ENCODE results near the gene PCNX1.
"Not testable (repeated sequence)": the region's sequence is repeated elsewhere in the genome, so short reads cannot be mapped to it uniquely, and the experiment has no call there.

PCNX1 gene

DNA sequence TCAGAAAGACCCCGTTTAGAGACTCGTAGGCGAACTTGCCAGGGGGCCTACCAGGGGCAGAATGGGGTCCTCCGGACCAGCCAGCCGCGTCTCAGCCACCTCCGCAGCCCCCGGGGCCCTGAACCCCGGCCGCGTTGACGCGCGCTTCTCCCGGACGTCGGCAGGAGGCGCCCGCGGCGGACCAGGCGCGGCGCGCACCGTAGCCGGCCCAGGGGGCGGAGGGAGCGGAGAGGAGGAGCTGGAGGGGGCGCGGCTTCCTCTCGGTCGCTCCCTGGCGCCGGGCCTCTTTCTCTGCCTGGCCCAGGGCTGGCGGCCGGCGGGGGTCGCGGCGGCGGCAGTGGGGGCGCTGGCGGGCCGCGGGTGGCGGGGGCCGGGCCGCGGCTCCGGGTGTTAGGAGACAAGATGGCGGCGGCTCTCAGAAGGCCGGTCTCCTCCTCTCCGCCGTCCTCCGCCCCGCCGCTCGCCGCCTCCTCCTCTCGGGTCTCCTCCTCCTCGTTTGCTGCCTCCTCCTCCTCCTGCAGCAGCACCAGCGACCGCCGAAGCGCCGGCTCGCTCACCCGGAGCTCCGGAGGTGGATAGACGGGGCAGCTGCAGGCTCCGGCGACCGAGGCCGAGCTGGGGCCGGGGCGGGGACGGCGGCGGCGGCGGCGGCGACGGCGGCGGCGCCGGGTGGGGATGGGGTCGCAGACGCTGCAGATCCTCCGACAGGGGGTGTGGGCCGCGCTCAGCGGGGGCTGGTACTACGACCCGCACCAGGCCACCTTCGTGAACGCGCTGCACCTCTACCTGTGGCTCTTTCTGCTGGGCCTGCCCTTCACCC lies at the start of gene PCNX1:
PCNX1 (plus strand) TSS at position 284 of the 820 bp plus-strand sequence; CDS start at position 676, 392 bp downstream.
- peak; percentile 90 for DNase-seq

DNA sequence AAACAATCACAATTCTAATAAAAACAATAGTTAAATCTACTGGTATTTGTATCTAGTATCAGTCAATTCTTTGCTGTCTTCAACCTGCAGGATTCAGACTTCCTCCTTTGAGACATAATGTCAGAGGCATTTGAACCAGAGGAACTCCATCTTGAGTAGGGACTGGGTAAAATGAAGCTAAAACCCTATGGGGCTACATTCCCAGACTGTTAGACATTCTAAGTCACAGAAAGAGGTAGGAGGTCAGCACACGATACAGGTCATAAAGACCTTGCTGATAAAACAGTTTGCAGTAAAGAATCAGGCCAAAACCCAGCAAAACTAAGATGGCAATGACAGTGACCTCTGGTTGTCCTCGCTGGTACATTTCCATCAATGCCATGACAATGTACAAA lies 49.8 kb upstream of the PCNX1 start:
- no peak for DNase-seq

DNA sequence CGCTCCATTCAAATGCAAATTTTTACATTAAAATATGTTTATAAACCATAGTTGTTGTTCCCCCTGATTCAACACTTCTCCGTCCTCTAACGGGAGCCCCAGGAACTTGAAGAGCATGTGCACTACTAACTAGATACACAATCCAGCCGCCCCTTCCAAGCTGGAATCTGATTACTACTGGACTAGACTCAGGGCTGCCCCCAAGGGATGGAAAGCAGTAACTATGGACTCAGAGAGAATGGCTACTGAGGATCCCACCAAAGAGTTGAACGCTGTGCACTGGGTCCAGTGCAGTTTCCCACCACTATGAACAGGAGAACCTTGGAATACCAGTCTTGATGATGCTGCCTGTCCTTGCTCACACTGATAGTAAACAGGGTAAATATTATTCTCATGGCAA lies 48.6 kb upstream of the PCNX1 start:
- DNase-seq, result no peak

DNA sequence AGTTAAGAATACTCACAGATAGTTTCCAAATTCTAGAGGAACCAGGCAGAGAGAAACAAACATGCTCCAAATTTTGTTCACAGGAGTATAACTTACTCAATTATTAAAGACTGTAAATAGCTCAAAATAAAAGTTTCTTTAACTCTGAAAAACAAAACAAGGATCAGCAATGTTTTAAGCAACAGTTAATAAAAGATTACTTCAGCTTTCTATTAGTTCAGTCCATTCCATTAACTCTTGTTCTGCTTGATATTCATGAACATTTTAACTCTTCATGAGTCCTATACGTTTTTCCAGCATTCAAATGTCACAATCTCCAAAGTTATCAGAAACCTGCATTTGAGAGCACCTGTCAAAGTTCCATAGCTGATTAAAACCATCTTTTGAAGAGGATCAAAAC lies 40.3 kb upstream of the PCNX1 start:
- DNase-seq, result not testable (repeated sequence)

DNA sequence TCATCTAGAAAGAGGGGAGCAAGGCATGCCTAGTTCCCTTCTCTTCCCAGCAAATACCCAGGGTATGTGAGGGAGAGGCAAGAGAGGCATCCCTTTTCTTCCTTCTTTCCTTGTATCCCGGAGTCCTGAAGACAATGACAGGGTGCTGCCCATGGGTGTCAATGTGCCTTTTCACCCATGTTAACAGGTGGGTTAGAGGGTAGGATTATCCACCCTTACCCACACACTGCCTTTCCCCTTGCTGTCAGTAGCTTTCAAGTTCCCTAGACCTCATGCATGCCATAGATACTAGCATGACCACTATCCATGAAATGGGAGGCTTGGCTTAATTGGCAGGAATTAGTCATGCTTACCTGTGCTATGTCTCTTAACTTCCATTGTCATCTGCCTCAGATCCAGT lies 36.3 kb upstream of the PCNX1 start:
- DNase-seq, result no peak

DNA sequence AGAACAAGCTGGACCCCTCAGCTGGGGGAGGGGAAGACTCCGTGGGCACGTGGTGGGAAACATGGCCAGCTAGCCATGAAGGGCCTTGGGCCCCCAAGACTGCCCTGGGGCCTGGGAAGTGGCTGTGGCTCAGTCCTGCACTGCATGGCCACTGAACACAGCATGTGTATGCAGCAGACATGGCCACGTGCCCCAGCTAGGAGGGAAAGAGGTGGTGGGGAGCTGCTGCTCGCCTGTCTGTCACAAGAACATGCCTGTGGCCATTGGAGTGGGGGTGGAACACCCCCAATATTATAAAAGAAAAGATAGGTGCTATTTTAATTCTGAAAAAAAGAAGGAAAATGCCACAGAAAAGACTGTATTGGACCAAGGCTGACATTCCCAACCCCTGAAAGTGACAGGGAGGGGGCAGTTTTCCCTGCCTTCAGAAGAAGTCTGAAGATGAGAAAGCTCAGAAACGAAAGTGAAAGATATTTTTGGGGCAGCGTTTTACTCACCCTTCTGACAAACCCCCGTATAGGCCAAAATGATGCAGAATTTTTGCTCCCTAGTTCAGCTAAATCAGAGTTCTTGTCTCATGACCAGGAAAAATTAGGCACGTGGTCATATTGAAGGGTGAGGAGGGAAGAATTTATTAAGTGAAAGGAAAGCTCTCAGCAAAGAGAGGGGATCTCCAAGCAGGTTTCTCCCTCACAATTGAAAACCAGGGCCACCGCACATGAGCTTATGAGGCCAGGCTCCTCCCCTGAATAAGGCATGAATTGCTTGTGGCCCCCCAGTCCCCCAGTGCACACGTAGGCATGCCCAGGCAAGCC lies 35.2 kb upstream of the PCNX1 start:
- peak; percentile 50 for DNase-seq

DNA sequence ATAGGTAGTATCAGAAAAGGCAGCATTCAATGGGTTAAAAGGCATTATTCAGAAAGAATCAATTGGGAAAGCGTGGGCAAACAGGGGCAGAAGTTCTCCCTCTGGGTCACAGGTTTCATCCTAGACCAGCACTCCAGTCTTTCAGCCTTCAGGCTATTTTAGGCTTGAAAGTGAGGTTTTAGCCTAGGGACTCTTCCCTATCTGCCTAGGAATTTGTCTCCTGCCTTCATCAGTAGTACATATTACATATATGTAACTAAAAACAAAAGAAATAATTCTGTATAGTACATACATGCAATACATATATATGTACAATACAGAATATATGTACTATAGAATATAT lies 34.6 kb upstream of the PCNX1 start:
- DNase-seq, result no peak

DNA sequence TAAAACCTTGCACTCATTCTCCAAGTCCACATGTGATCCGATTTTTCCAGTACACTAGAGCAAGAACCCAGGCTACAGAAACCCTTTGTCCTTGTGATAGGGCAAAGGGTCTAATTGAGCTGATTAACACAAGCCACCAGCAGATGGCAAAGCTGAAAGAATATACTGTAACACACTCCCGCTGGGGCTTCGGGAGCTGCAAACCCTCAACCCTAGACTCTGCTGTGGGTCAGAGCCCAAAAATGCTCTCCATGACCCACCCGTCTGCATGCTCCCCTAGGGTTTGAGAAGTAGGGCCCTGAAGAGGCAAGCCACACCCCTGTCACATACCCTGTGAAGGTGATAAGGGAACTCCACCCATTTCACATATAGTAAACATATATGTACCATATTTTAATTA lies 33.6 kb upstream of the PCNX1 start:
- peak; percentile 15 for DNase-seq

DNA sequence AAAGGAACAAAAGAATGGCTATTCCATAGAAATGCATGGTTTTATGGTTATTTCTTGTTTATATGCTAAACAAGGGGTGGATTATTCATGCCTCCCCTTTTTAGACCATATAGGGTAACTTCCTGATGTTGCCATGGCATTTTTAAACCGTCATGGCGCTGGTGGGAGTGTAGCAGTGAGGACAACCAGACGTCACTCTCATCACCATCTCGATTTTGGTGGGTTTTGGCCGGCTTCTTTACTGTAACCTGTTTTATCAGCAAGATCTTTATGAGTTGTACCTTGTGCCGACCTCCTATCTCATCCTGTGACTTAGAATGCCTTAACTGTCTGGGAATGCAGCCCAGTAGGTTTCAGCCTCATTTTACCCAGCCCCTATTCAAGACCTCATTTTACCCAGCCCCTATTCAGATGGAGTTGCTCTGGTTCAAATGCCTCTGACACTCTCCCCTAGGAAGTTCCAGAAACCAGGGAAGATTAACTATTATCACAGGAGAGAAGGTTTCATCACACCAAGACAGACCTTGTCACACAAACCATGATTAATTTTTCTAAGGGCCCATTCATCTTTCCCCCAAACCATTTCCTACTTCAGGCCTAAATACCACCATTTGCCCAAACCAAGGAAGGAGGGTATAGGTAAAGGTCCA lies 31.3 kb upstream of the PCNX1 start:
- not testable (repeated sequence) for DNase-seq

DNA sequence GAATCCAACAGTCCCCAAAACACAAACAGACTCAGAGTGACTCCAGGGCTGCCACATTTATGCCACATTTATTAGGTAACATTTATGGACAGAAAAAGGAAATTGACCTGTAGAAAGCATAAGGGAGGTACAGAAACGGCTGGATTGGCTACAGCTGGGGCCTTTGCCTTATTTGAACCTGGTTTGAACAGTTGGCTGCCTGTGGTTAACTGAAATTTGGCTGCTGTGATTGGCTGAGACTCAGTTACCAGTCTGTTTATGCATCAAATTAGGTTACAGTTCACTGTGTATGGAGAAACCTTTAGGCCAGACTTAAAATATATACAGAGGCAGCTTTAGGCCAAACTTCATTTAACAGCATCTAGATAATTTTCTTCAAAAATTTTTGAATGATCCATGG lies 27.8 kb upstream of the PCNX1 start:
- DNase-seq, result no peak

DNA sequence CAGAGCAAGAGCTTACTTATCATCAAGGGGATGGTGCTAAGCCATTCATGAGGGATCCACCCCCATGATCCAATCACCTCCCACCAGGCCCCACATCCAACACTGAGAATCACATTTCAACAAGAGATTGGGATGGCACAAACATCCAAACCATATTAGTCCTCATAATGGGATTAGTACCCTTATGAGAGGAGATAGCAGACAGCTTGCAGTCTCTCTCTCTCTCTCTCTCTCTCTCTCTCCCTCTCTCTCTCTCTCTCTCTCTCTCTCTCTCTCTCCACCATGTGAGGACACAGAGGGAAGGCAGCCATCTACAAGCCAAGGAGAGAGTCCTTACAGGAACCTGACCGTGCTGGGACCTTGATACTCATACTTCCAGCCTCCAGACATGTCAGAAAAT lies 26.4 kb upstream of the PCNX1 start:
- not testable (repeated sequence) for DNase-seq

DNA sequence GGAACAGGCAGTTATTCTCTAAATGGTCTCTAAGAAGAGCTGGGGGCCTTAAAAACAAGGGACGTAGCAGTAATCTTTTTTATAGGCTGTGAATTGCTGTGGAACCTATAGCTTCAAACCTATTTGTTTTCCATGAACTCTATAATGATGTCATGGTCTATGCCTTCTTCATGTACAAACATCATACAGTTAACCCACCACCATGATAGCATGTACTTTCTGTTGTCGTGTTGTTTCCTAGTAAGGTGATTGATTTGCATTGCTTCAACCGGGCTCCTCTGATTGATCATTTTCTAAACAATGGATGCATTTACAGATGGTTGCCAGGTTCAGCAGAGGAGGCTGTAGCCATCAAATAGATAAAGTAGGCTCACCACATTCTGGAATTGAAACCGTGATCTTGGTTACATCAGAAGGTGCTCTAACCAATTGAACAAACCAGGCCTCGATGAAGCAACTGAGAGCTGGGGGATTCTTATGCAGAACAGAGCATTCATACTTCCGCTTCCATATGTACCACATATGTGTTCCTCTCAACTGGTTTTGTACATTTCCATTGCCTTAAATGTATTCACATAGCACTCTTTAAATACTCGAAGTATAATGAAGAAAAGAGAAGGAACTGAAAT lies 25.6 kb upstream of the PCNX1 start:
- no peak for DNase-seq

DNA sequence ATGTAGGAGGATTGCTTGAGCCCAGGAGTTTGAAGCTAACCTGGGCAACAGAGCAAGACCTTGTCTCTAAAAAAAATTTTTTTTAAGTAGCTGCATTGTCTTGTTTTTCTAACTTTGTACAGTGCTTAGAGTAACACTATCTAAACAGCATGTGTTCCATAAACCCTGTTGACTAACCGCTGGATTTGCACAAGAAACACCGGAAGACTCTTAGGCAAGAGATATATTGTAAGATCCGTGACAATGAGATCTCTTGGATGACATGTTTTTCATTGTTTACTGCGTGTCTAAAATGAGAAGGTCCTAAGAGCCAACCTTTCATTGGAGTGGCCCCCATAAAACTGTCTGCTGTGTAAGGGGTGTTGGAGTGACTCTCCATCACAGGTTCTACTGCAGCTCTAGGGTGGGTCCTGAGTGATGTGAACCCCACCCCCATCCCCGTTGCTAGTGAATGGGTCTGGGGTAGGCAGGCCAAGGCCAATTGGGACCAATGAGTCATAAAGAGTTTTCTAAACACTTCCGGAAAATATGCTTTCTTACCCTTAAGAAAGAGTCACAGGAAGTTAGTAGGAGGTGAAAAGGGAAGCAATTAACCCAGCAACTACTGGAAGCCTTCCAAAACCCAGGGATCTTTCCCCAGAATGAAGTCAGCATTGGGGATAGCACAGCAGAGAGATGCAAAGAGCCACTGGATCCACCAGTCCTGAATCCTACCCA lies 24.3 kb upstream of the PCNX1 start:
- peak; percentile 53 for DNase-seq

DNA sequence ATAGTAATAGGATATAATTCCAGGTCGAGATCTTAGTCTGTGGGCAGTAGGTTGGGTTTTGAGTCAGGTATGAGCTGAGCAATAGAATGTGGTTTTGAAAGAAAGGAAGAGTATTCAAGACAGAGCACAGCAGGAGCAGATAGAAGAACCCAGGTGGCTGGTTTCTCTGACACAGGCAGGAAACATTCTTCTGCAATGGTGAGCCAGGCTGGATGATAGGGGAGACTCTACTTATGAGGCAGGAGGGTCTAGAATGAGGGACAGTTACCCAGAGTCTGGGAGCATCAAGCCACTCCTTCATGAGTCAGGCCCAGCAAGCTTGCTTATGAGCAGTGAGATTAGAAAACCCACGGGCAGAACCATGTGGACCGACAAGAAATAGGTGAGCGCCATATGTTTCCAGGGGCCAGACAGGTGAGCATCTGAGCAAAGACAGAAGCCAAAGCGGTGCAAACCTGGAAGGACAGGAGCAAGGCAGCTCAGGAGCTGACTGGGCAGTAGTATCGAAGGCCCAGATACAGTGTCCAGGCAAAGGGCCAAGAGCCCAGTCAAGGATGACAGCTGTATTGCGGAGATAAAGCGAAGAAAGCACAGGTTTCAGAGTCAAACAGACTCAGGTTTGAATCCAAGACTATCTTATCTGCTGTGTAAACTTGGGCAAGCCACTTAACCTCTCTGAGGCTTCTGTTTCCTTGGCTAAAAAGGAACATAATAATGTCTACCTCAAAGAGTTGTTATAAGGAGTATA lies 22.5 kb upstream of the PCNX1 start:
- peak; percentile 75 for DNase-seq

DNA sequence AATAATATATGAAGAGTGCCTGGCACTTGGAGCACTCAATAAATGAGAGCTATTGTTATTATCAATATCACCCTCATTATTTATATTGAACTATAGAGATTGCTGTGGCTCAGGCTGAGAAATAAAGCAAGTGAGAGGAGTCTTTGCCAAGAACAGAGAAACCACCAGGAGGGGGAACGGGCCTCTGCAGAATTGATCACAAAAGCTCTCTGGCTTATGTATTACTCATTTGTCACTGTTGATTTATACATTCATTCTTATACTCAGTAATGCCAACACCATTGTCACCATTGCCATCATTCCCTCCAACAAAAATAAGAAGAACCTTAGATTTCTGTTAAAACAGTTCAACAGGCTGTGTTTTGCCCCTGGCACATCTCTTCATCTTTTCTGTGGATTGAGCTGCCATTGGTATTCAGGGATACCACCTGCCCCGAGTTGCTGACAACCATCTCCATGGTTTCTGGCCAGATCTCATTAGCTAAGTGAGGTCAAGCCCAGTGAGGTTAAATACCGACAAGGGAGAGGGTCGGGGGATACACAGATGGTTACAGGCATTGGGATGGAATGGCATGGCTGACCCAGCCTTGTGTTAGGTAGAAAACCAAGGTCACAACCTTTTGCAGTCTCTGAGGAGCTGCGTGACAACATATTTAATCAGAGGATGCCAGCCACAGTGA lies 21.8 kb upstream of the PCNX1 start:
- DNase-seq, result peak; percentile 89

DNA sequence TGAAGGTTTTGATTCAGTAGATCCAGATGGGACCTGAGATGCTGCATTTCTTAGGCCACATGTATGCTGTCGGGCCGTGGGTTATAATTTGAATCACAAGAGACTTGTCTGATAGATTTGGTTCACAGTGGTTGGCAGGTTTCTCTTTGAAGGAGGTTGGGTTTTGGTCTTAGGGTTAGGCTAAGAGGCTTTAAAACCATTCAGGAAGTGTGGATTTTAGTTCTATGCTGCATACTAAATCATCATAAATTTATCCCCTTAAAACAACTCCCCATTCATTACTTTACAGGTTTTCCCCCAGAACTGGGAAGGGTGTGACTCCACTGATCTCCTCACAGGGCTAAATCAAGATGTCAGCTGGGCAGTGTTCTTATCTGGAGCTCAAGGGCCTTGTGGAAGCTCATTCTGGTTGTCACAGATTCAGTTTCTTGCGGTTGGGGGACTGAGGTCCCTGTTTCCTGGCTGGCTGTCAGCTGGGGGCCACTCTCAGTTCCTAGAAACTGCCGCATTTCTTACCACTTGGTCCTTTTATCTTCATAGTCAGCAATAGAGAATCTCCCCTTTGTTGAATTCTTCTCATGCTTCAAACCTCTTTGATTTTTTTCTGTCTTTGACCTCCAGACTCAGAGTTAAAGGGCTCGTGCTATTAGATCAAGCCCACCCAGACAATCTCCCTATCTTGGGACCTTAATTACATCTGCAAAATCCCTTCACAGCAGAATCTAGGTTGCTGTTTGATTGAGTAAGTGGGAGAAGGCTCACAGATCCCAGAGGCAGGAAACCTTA lies 20.6 kb upstream of the PCNX1 start:
- peak; percentile 90 for DNase-seq

DNA sequence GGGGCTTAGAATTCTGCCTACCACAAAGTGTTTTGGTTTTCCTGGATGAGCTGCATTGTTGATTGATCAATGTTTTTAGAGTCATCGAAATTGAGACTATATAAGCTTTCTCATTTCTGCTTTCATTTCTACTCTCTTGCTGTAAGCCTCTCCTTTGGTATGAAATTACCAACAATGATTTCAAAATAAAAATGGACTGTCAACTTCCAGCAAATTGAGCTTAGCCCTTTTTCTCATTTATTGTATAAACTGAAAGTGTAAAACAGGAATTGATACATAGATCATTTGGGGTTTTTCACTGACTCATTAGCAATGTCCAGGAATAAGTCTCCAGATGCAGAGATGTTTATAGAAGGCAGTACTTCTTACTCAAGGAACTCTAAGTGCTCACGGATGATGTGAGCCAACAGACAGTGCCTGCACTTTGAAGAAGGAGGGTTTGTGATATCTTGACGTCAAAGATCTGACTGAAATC lies 20.0 kb upstream of the PCNX1 start:
- DNase-seq, result peak; percentile 68

DNA sequence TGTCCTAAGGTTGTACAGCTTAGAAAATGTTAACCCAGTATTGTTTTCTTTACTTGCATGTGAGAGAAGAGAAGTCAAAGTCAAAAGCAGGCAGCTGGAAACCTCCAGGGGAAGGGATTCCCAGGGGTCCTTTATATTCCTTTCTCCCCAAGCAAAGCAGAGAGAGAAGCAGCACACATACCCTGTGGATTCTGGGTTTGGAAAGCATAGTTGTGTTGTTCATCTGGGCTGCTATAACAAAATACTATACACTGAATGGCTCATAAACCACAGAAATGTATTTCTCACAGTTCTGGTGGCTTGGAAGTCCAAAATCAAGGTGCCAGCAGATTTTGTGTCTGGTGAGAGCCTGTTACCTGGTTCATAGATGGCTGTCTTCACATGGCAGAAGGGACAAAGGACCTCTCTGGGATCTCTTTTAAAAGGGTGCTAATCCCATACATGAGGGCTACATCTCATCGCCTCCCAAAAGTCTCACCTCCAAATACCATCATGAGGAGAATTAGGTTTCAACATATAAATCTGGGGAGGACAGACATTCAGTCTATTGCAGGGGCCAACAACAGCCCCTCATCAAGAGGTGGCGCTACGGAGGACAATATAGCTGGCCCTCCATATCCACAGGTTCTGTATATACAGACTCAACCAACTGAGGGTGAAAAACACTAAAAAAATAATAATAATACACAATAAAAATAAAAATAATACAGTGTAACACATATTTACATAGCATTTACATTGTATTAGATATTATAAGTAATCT lies 19.3 kb upstream of the PCNX1 start:
- no peak for DNase-seq

DNA sequence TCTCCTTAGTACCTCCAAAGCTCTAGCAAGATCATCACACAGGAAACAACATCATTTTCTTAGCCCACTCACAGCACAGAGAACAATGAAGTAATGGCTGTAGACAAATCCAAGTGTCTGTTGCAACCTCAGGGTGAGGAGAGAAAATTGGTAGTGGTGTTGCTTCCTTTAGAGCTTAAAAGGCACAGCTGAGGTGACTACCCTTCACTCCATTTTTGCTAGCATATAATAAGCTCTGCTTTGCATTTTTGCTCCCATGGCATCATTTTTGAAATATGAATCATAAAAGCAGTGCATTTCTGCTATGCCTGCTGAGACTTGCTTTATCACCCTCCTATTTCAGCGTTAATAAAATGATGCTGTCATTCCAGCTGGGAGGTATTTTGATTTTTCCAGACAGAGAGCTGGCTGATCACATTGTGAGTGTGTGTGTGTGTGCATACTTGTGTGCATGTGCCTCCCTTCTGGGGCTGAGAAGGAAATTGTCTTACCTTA lies 18.5 kb upstream of the PCNX1 start:
- DNase-seq, result peak; percentile 37

Measured in activated CD4-positive, alpha-beta T cell treated with anti-CD3 and anti-CD28 coated beads, Interleukin-2, amount 50 U/mL, for 16 hours (primary cell).